HG03439 (cell line): ENCODE data around the gene ATP13A1.
"Not testable (repeated sequence)": the region's sequence is repeated elsewhere in the genome, so short reads cannot be mapped to it uniquely, and the experiment has no call there.

Experiments used
- ATAC-seq: cut with Tn5 transposase; IDR thresholded peaks from one replicate; pipeline ENCODE4 v1.9.1; 2021; ENCODE audit warnings: mild to moderate bottlenecking, moderate library complexity; ENCODE audit not compliant: unreplicated experiment

ATP13A1 gene

DNA sequence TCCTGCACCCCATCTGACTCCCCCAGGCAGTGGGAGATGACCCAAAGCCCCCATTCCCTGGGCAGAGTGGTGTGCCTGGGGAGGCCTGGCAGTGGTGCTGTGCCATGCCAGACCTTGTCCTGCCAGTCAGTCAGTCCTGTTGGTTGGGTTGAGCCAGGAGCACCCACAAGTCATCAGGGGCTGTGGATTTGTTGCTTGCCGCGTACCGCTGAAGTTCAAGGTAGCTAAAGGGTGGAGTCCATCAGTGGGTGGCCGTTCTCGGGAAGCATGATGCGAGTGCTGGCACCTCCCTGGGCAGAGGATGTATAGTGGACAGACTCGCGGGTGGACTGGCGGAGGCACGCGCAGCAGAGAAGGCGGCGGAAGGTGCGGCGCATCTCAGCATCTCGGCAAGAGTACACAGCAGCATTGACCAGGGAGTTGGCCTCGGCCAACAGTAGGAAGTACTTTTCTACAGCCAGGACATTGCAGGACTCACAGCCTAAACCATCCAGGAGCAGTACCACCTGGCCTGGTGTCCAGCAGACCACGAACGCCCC is 39.4 kb downstream of the ATP13A1 start:
- ATAC-seq = no peak

DNA sequence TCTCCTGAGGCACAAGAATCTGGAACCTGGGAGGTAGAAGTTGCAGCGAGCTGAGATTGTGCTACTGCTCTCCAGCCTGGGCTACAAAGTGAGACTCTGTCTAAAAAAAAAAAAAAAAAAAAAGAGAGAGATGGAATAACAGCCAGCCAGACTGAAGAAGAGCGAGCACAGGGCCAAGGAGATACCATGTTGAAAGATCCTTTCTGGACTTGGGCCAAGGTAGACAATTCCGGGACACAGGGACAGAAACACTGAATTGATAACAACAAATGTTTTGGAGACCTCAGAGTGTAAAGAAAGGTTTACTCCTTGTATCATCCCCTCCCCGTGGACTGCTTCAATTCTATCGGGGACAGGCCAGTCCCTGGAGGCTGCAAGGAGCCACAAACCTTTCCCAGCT is 40.1 kb downstream of the ATP13A1 start:
- no peak for ATAC-seq

DNA sequence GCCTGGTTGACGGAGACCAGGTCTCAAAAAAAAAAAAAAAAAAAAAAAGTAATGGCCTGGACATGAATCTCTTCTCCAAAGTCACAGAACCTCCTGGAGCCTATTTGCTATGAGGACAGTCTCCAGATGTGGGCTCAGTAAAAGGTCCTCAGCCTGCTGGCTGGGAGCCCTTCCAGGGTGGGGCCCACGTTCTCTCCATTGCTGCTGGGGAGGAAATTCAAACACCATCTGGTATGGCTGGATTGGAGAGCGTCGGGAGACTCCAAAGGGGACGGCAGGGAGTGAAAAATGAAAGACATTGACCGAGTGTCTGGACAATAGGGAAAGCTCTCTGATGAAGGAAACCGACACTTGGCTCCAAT is 43.6 kb downstream of the ATP13A1 start:
- ATAC-seq = no peak

DNA sequence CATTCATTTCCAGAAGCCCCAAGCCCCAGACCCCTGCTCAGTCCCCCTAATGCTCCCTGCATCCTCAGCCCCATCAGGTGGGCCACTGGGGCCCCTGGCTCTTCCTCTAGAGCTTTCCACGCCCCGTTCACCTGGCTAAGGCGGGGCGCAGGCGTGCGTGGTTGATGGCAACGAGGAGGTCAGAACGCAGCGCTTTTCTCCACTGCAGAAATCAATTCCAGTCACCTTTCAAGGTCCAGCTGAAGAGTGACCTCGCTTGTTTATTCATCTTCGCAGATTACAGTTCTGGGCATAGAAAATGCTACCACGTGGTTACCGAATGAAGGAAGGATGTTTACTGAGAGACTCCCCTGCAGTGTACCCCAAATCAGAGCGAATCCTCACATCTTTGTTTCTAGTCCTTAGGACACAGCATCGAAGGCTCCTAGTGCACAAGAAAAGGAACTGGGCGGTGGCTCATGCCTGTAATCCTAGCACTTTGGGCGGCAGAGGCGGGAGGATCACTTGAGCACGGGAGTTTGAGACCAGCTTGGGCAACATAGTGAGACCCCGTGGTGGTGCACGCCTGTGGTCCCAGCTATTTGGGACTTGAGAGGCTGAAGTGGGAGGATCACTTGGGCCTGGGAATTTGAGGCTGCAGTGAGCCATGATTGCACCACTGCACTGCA is 44.2 kb downstream of the ATP13A1 start:
- no peak for ATAC-seq

DNA sequence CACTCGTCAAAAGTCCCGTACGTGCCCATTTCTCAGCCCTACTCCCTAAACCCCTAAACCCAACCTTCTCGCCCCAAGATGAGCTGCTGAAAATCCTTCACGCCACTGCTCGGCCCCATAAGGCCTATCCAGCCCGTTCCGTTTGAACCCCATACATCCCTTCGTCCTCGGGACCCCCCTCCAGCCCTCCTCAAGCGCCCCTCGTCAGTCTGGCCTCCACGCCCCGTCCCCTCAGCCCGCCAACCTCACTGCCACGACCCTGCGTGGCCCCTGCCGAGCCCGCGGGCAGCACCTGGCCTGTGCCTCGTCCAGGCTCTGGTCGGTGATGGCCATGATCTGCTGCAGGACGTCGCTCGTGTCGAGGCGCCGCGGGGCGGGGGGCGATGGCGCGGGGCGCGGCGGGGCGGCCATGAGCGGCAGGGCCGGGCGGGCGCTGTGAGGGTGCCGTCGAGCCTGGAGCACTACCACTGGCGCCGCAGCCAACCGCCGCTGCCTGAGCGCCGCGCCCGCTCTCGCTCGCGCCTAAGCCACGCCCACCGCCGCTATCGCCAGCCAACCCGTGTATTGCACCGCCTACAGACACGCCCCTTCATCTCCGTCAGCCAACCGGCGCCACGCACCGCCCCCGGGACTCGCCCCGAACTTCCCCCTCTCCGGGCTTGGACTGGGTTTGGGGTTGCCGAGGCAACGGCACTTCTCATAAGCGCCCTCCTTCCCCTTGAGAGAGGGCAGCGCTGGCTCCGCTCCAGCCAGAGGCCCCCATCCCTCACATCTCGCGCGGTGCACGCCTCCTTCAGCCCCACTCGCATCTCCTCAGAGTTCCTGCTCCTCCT is 45.0 kb downstream of the ATP13A1 start, which contains the start of gene PBX4:
Gene PBX4 (minus strand): TSS at position 469 of the 833 bp plus-strand sequence. CDS start 58 bp downstream, at position 411.
- peak; percentile 90 for ATAC-seq

DNA sequence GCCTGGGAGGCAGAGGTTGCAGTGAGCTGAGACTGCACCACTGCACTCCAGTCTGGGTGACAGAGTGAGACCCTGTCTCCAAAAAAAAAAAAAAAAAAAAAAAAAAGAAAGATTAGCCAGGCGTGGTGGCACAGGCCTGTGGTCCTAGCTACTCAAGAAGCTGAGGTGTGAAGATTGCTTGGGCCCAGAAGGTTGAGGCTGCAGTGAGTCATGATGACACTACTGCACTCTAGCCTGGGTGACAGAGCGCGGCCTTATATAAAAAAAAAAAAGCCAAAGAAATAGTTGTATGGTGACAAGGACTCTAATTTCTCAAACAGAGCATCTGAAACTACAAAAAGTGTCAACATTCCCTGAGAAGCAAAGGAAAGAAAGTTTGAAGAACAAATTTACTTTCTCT is 48.4 kb downstream of the ATP13A1 start:
- no peak for ATAC-seq

DNA sequence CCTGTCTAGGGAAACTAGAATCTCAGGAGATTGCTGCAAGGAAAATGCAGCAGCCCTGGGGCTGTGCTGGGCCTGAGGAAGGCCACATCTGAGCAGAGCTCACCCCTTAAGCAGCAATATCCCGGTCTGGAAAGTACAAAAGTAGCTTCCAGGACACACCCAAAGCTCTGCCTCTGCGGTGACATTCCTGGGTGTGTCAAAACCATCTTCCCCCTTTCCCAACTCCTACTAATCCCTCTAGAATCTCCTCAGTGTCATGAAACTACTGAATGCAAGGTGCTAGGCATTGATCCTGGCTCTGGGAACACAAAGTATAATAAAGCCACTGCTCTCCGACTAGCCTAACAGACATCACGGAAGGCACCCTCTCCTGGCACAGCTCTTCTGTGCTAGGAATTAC is 50.0 kb downstream of the ATP13A1 start:
- ATAC-seq = no peak

DNA sequence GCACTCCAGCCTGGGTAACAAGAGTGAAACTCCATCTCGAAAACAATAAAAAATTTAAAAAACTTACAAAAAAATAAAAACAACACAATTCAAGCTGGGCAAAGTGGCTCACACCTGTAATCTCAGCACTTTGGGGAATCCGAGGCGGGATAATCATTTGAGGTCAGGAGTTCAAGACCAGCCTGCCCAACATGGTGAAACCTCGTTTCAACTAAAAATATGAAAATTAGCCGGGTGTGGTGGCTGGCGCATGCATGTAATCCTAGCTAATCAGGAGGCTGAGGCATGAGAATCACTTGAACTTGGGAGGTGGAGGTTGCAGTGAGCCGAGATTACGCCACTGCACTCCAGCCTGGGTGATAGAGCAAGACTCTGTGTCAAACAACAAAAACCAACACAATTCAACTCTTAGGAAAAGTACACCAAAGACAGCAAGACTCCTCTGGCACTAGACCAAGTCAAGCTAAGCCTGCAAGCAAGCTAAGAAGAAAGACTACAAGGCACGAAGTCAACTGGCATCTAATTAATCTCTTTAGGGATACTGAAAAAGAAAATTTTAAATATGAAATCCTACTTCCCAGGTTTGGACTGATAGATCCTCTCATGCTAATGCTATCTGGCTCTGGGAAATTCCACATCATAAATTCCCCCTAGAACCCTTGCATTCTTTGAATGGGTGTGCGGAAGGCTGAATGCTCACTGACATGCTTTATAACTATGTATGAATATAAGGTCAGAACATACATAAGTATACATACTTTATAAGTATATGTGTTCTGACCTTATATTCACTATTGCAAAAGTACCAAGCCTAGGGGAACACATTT is 52.9 kb downstream of the ATP13A1 start:
- no peak for ATAC-seq

DNA sequence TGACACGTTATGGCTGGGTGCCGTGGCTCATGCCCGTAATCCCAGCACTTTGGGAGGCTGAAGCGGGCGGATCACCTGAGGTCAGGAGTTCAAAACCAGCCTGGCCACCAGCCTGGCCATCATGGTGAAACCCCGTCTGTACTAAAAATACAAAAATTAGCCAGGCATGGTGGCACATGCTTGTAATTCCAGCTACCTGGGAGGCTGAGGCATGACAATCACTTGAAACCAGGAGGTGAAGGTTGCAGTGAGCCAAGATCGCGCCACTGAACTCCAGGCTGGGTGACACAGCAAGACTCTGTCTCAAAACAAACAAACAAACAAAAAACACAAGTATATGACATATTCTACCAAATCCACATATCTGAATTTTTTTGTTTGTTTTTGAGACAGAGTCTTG is 56.8 kb downstream of the ATP13A1 start:
- ATAC-seq = not testable (repeated sequence)

DNA sequence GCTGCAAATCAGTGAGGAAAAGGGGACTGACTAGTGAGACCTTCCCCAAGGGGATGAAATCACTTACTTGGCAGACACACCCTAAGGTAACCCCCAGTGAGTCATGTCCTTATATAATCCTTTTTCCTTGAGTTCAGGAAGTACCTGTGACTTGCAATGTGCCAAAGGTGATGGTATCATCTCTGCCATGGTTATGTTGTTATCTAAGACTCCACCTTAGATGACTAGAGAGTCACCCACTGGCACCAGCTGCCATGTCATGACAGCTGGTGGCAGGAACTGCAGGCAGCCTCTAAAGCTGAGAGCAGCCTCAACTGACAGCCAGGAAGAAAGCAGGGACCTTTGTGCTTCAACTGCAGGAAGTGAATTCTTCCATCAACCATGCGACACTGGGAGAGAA is 57.5 kb downstream of the ATP13A1 start:
- ATAC-seq = no peak

DNA sequence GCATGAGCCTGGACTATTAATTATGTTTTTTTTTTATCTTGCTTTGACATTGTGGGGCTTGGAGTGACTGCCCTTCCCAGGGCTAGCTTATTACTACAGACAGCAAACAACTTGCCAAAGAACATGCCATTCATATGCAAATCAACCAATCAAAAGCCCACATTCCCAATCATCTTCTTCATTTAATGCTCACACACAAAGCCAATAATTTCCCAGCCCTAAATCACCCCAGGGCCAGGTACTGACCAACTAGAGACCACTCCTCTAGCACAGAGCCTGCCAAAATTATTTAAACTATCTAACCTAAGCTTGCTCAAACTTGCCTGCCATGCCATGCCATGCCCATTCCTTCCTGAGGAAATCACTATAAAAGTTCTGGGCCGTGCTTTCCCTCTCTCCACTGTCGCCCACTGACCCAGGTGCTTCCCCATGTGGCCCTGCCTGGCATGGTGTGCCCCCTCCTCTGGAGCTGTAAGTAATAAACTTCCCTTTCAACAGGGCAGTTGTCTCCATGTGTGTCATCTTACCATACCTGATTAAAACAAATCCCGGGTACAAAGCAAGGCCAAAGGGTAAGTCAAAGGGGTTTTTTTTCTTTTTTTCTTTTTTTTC is 60.7 kb downstream of the ATP13A1 start:
- no peak for ATAC-seq

DNA sequence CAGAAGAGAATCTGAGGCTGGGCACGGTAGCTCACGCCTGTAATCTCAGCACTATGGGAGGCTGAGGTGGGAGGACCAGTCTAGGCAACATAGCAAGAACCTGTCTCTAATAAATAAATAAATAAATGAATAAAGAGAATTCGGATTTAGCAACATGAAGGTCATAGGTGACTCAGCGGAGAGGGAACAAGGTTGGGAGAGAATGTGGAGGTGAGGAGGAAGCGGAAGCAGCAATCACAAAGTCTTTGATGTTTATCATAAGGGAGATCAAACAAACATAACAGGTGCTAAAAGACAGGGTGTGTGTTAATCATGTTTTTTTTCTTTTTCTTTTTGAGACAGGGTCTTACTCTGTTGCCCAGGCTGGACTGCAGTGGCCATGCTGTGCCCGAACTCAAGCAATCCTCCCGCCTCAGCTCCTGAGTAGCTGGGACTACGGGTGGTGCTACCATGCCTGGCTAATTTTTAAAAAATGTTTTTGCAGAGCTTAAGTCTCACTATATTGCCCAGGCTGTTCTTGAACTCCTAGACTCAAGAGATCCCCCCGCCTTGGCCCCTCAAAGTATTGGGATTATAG is 61.3 kb downstream of the ATP13A1 start:
- no peak for ATAC-seq

DNA sequence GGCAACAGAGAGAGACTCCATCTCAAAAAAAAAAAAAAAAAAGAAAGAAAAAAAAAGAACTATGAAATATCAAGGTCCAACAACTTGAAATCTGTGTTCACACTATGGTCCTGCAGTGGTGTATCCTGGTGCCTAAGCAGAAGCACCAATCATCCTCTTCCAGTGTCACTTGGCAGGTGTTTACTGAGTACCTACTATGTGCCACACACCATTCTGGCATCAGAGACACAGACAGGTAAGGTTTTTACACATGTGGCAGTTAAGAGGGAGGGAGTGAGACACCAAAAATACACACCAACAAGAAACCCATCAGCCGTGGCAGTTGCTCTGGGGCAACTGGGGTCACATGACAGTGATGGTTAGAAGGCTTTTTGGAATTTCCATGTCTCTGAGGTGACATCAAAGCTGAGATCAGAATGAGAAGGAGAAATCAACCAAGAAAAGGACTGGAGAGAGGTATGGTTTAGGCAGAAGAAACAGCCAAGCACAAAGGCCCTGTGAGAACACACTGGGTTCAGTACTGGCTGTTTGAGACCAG is 62.6 kb downstream of the ATP13A1 start:
- no peak for ATAC-seq

DNA sequence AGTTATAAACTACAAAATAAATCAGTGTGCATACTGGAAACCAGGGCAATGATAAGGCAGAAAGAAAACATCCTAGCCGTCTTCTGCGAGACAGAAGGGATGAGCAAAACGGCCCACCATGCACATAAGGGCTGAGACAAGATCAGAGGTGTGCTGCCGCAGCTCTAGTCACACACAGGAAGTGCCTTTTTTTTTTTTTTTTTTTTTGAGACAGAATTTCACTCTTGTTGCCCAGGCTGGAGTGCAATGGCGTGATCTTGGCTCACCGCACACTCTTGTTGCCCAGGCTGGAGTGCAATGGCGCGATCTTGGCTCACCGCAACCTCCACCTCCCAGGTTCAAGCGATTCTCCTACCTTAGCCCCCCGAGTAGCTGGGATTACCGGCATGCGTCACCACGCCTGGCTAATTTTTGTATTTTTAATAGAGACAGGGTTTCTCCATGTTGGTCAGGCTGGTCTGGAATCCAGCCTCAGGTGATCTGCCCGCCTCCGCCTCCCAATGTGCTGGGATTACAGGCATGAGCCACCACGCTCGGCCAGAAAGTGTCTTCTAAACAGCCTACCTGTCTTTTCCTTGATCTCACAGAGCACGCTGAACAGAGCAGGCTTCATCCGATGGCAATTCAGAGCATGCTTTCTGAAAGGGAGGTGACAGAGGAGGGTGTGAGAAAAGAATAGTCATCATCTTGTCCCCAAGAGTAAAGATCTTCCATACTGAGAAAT is 64.6 kb downstream of the ATP13A1 start:
- ATAC-seq = peak; percentile 20

DNA sequence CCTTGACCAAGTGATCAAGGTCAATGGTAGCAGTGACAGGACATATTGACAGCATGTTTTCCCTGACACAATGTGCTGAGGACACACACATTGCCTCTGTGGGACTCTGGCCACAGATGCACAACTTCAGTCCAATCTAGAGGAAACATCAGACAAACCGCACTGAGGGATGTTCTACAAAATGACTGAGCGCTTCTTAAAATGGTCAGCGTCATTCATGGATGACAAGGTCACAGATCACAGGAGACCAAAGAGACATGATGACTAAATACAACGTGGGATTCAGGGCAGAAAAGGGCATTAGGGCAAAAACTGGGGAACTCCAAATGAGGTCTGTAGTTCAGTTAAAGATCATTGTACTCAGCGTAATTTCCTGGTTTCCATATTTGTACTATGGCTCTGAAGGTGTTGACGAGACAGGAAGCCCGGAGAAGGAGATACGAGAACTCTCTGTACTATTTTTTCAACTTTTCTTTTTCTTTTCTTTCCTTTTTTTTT is 65.6 kb downstream of the ATP13A1 start:
- peak; percentile 63 for ATAC-seq
